ENCODE results near the gene MEF2A.

MEF2A gene

GRCh38 chr15:99706557-99707303, 140.9 kb downstream of the MEF2A start:
- H3K4me1 Mint-ChIP-seq: peaks cover 49% of the 10 kb centered on the region
- peaks cover 21% of the 10 kb centered on the region for H3K36me3 Mint-ChIP-seq (ENCODE audit: low read depth)
- H3K27ac Mint-ChIP-seq: peak overlapping the region; percentile 79
- ATAC-seq (peak; percentile 58), DNase-seq (peak; percentile 18)
- no peaks in the 10 kb centered on the region for H3K27me3 Mint-ChIP-seq
- H3K9me3 Mint-ChIP-seq: no peaks in the 10 kb centered on the region
- peak overlapping the region; percentile 56 for H3K4me3 Mint-ChIP-seq

- Mint-ChIP-seq H3K27me3 (no peaks in the 10 kb centered on the region), H3K4me3 (peak overlapping the region; percentile 56), H3K9me3 (no peaks in the 10 kb centered on the region), H3K36me3 (ENCODE audit: low read depth) (peaks cover 21% of the 10 kb centered on the region), H3K27ac (peak overlapping the region; percentile 79), H3K4me1 (peaks cover 53% of the 10 kb centered on the region)
- peak; percentile 70 for ATAC-seq
- DNase-seq: no peak
Measured at GRCh38 chr15:99707473-99708270, 141.9 kb downstream of the MEF2A start.

GRCh38 chr15:99708563-99708962, 142.8 kb downstream of the MEF2A start:
- Mint-ChIP-seq H3K4me1 (peaks cover 44% of the 10 kb centered on the region), H3K4me3 (no peak overlapping the region), H3K36me3 (ENCODE audit: low read depth) (peaks cover 21% of the 10 kb centered on the region), H3K27me3 (no peaks in the 10 kb centered on the region), H3K9me3 (no peaks in the 10 kb centered on the region), H3K27ac (peak overlapping the region; percentile 51)
- no peak for ATAC-seq
- DNase-seq: no peak

- Mint-ChIP-seq H3K36me3 (ENCODE audit: low read depth) (peaks cover 21% of the 10 kb centered on the region), H3K27me3 (no peaks in the 10 kb centered on the region), H3K9me3 (no peaks in the 10 kb centered on the region), H3K27ac (no peak overlapping the region), H3K4me1 (peaks cover 35% of the 10 kb centered on the region), H3K4me3 (no peak overlapping the region)
- no peak for ATAC-seq
- no peak for DNase-seq
Measured at GRCh38 chr15:99709243-99709986, 143.6 kb downstream of the MEF2A start.

GRCh38 chr15:99711625-99712024, 145.8 kb downstream of the MEF2A start:
- Mint-ChIP-seq H3K4me3 (no peak overlapping the region), H3K27me3 (no peaks in the 10 kb centered on the region), H3K36me3 (ENCODE audit: low read depth) (peaks cover 26% of the 10 kb centered on the region), H3K4me1 (peaks cover 27% of the 10 kb centered on the region), H3K9me3 (no peaks in the 10 kb centered on the region), H3K27ac (no peak overlapping the region)
- ATAC-seq (no peak), DNase-seq (no peak)

GRCh38 chr15:99712415-99712814, 146.6 kb downstream of the MEF2A start:
- H3K4me1 Mint-ChIP-seq: peaks cover 22% of the 10 kb centered on the region
- no peak for ATAC-seq
- no peak overlapping the region for H3K27ac Mint-ChIP-seq
- H3K27me3 Mint-ChIP-seq: no peaks in the 10 kb centered on the region
- DNase-seq: no peak
- H3K4me3 Mint-ChIP-seq: no peak overlapping the region
- no peaks in the 10 kb centered on the region for H3K9me3 Mint-ChIP-seq
- peaks cover 26% of the 10 kb centered on the region for H3K36me3 Mint-ChIP-seq (ENCODE audit: low read depth)

GRCh38 chr15:99716540-99717095, 150.8 kb downstream of the MEF2A start:
- ATAC-seq: no peak
- Mint-ChIP-seq H3K4me3 (no peak overlapping the region), H3K27ac (no peak overlapping the region), H3K4me1 (peaks cover 48% of the 10 kb centered on the region), H3K9me3 (no peaks in the 10 kb centered on the region), H3K36me3 (ENCODE audit: low read depth) (peaks cover 6% of the 10 kb centered on the region), H3K27me3 (no peaks in the 10 kb centered on the region)
- no peak for DNase-seq

- peak; percentile 30 for ATAC-seq
Measured at GRCh38 chr15:99717161-99718009, 151.6 kb downstream of the MEF2A start.

GRCh38 chr15:99718421-99718820, 152.6 kb downstream of the MEF2A start:
- Mint-ChIP-seq H3K4me3 (no peak overlapping the region), H3K27me3 (no peaks in the 10 kb centered on the region), H3K4me1 (peaks cover 43% of the 10 kb centered on the region), H3K9me3 (no peaks in the 10 kb centered on the region), H3K36me3 (ENCODE audit: low read depth) (peaks cover 6% of the 10 kb centered on the region), H3K27ac (no peak overlapping the region)
- DNase-seq: no peak
- ATAC-seq: no peak

More at GRCh38 chr15:99717161-99718009, 151.6 kb downstream of the MEF2A start:
- H3K4me1 Mint-ChIP-seq: peaks cover 46% of the 10 kb centered on the region
- no peaks in the 10 kb centered on the region for H3K9me3 Mint-ChIP-seq
- H3K27ac Mint-ChIP-seq: no peak overlapping the region
- DNase-seq: no peak
- H3K27me3 Mint-ChIP-seq: no peaks in the 10 kb centered on the region
- H3K4me3 Mint-ChIP-seq: no peak overlapping the region
- peaks cover 6% of the 10 kb centered on the region for H3K36me3 Mint-ChIP-seq (ENCODE audit: low read depth)

GRCh38 chr15:99719096-99719541, 153.3 kb downstream of the MEF2A start:
- DNase-seq (no peak), ATAC-seq (peak; percentile 70)
- Mint-ChIP-seq H3K9me3 (no peaks in the 10 kb centered on the region), H3K27ac (peak overlapping the region; percentile 23), H3K4me3 (no peak overlapping the region), H3K27me3 (no peaks in the 10 kb centered on the region), H3K36me3 (ENCODE audit: low read depth) (peaks cover 6% of the 10 kb centered on the region), H3K4me1 (peaks cover 43% of the 10 kb centered on the region)

- Mint-ChIP-seq H3K4me3 (peak overlapping the region; percentile 30), H3K27ac (peak overlapping the region; percentile 72)
Measured at GRCh38 chr15:99720533-99720932, 154.7 kb downstream of the MEF2A start.

GRCh38 chr15:99721104-99721778, 155.5 kb downstream of the MEF2A start:
- ATAC-seq (no peak), DNase-seq (no peak)
- Mint-ChIP-seq H3K27me3 (no peaks in the 10 kb centered on the region), H3K4me1 (peaks cover 43% of the 10 kb centered on the region), H3K27ac (peak overlapping the region; percentile 72), H3K36me3 (ENCODE audit: low read depth) (no peaks in the 10 kb centered on the region), H3K9me3 (no peaks in the 10 kb centered on the region), H3K4me3 (peak overlapping the region; percentile 30)

More at GRCh38 chr15:99720533-99720932, 154.7 kb downstream of the MEF2A start:
- H3K36me3 Mint-ChIP-seq (ENCODE audit: low read depth): peaks cover under 1% of the 10 kb centered on the region
- ATAC-seq: peak; percentile 40
- no peaks in the 10 kb centered on the region for H3K27me3 Mint-ChIP-seq
- no peak for DNase-seq
- peaks cover 43% of the 10 kb centered on the region for H3K4me1 Mint-ChIP-seq
- H3K9me3 Mint-ChIP-seq: no peaks in the 10 kb centered on the region

GRCh38 chr15:99721896-99722295, 156.1 kb downstream of the MEF2A start:
- H3K4me1 Mint-ChIP-seq: peaks cover 43% of the 10 kb centered on the region
- H3K4me3 Mint-ChIP-seq: no peak overlapping the region
- H3K9me3 Mint-ChIP-seq: no peaks in the 10 kb centered on the region
- no peak for ATAC-seq
- DNase-seq: no peak
- H3K36me3 Mint-ChIP-seq (ENCODE audit: low read depth): no peaks in the 10 kb centered on the region
- H3K27ac Mint-ChIP-seq: no peak overlapping the region
- no peaks in the 10 kb centered on the region for H3K27me3 Mint-ChIP-seq

Measured in activated naive CD8-positive, alpha-beta T cell treated with anti-CD3 and anti-CD28 coated beads, Interleukin-2, amount 50 U/mL, for 24 hours (primary cell).